A673 (cell line): ENCODE results near the gene RHBDD2. TPM values are rescaled to one million over a fixed set of nuclear protein-coding genes. Genes with fewer than 3 reads are reported as not detected.
"Not testable (repeated sequence)": the region's sequence is repeated elsewhere in the genome, so short reads cannot be mapped to it uniquely, and the experiment has no call there.

Experiments
- BruUV-seq: library from RNA; stranded (reverse); fragments of 400-500 nt; replicated peaks from 2 replicates; lab custom pipeline; 2021; lab: Mats Ljungman, UMichigan
- CTCF ChIA-PET: fragments of 300-600 bp; sonication (Branson Sonifier 250); formaldehyde crosslinking; loops from one replicate; lab custom pipeline; 2022; ENCODE audit warnings: antibody characterized with exemption; lab: Charles Lee
- POLR2A ChIA-PET: fragments of 300-600 bp; sonication (Branson Sonifier 250); formaldehyde crosslinking; loops from one replicate; lab custom pipeline; 2022; ENCODE audit warnings: antibody characterized with exemption; ENCODE audit not compliant: low non-redundant PET; lab: Charles Lee
- DNase-seq: peaks from one replicate; pipeline ENCODE4 v3.0.0-alpha.2; 2015; ENCODE audit warnings: low spot score
- H3K27ac ChIP-seq: fragments of 200-600 bp; sonication (generic); 2 replicates; pipeline ENCODE4 v1.5.1; 2016; ENCODE audit warnings: mixed run types, low read depth, mild to moderate bottlenecking, mixed read lengths, antibody characterized with exemption, low read length; ENCODE audit not compliant: poor library complexity, severe bottlenecking
- H3K27me3 ChIP-seq: fragments of 200-600 bp; sonication (generic); replicated peaks from 2 replicates; pipeline ENCODE4 v1.6.1; 2017; ENCODE audit warnings: mixed run types, low read depth, mild to moderate bottlenecking, mixed read lengths, antibody characterized with exemption, low read length; ENCODE audit not compliant: insufficient read depth, poor library complexity
- H3K36me3 ChIP-seq: fragments of 200-600 bp; sonication (generic); 2 replicates; pipeline ENCODE4 v1.6.1; 2016; ENCODE audit warnings: mixed run types, mild to moderate bottlenecking, mixed read lengths, antibody characterized with exemption, low read length; ENCODE audit not compliant: insufficient read depth, poor library complexity, severe bottlenecking
- H3K4me1 ChIP-seq: fragments of 200-600 bp; sonication (generic); 2 replicates; pipeline ENCODE4 v1.6.1; 2017; ENCODE audit warnings: mixed run types, mild to moderate bottlenecking, mixed read lengths, antibody characterized with exemption, low read length; ENCODE audit not compliant: insufficient read depth, poor library complexity, severe bottlenecking
- H3K4me3 ChIP-seq: fragments of 200-600 bp; sonication (generic); 2 replicates; pipeline ENCODE4 v1.5.1; 2016; ENCODE audit warnings: low read depth, mixed run types, mild to moderate bottlenecking, mixed read lengths, low read length; ENCODE audit not compliant: poor library complexity, severe bottlenecking
- H3K9me3 ChIP-seq: fragments of 200-600 bp; sonication (generic); 2 replicates; pipeline ENCODE4 v1.6.1; 2016; ENCODE audit warnings: mixed run types, low read depth, mild to moderate bottlenecking, mixed read lengths, antibody characterized with exemption, low read length; ENCODE audit not compliant: poor library complexity, severe bottlenecking
- EZH2 ChIP-seq: fragments of 200-600 bp; sonication (generic); IDR thresholded peaks from 2 replicates; pipeline ENCODE4 v1.6.1; 2017; ENCODE audit warnings: borderline replicate concordance, low read depth, mild to moderate bottlenecking, mixed read lengths, antibody characterized with exemption, low read length; ENCODE audit not compliant: poor library complexity, severe bottlenecking
- intact Hi-C: fragments of 100-400 bp; cut with micrococcal nuclease; formaldehyde crosslinking; loops from one replicate; pipeline ENCODE4 v1.10.0; 2022; ENCODE audit not compliant: unreplicated experiment
- total RNA-seq: library from RNA; stranded (reverse); gene quantifications from 2 replicates; pipeline ENCODE4 v1.2.3, GENCODE V29; 2021
- TF ChIP-seq, protein P1 (sequence below): fragments of 300-800, 200-600 bp; sonication (generic); conservative IDR thresholded peaks from 2 replicates; pipeline ENCODE4 v1.5.1; 2017; ENCODE audit warnings: low read depth, mild to moderate bottlenecking, antibody characterized with exemption, low read length, moderate library complexity, mixed read lengths

RHBDD2 gene
- total RNA-seq, 1 experiment from 2014 or later = 86.5 TPM

DNA sequence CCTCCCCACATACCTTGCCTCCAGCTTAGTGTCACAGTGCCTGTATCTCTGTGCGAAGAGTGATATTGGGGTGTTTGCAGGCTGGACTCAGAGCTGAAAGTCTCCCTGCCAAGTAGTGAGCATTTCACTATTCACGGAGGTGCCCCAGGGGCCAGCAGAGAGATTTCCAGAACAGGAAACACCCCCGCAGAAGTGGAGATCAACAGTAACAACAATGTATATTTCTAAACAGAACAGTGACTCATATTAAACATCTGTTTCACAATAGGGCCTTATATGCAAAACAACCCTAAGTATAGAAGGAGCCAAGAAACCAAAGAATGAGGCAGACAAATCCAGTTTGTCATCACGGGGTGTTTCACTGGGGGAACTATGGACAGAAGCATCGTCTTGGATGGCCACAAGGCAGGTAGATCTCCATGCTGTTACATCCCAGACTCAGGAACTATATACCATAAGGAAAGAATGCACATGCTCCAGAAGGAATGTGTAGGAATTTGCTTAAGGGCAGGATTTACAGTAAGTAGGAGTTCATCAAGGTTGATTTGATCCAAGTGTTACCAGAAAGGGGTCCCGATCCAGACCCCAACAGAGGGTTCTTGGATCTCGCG is 35.9 kb upstream of the RHBDD2 start:
- ChIA-PET POLR2A (interaction anchor here (0.6 kb wide), 1 partner anchor 178 kb away, joined by 3 read pairs; no protein-coding TSS in a partner anchor), CTCF (no interaction called here)
- Histone ChIP-seq H3K9me3 (no peaks in the 10 kb centered on the region), H3K4me1 (peaks cover 17% of the 10 kb centered on the region), H3K36me3 (no peaks in the 10 kb centered on the region), H3K27me3 (no peaks in the 10 kb centered on the region), H3K27ac (peak overlapping the region; percentile 65), H3K4me3 (no peak overlapping the region)
- intact Hi-C loops = no loop called here
- TF ChIP-seq EZH2 = no peak
- TF ChIP-seq, protein P1, sequence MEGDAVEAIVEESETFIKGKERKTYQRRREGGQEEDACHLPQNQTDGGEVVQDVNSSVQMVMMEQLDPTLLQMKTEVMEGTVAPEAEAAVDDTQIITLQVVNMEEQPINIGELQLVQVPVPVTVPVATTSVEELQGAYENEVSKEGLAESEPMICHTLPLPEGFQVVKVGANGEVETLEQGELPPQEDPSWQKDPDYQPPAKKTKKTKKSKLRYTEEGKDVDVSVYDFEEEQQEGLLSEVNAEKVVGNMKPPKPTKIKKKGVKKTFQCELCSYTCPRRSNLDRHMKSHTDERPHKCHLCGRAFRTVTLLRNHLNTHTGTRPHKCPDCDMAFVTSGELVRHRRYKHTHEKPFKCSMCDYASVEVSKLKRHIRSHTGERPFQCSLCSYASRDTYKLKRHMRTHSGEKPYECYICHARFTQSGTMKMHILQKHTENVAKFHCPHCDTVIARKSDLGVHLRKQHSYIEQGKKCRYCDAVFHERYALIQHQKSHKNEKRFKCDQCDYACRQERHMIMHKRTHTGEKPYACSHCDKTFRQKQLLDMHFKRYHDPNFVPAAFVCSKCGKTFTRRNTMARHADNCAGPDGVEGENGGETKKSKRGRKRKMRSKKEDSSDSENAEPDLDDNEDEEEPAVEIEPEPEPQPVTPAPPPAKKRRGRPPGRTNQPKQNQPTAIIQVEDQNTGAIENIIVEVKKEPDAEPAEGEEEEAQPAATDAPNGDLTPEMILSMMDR = no peak
- no TSS peak for BruUV-seq
- DNase-seq = peak; percentile 85

DNA sequence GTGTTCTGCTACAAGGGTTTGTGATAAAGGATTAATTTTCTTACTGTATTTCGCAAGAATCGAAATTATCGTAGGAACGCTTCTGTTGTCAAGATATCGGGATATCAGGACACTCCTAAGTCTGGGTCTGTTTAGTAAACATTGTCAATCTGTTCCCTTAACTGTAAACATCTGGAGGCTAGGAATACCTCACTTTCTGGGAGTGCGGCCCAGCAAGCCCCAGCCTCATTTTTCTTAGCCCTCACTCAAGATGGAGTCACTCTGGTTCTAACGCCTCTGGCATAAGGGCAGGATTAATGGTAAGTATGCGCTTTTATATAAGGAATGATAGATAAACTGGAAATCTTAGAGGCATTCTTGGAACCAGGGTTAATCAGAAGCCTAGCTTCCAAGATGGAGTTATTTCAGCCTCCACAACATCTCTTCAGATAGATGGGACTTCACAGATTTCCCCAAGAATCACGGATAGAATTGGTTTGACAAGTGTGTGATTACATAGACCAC is 35.2 kb upstream of the RHBDD2 start:
- TF ChIP-seq, protein P1 = no peak
- TF ChIP-seq EZH2 = no peak
- no peaks in the 10 kb centered on the region for H3K36me3 ChIP-seq
- intact Hi-C loops = no loop called here
- no peaks in the 10 kb centered on the region for H3K9me3 ChIP-seq
- ChIA-PET POLR2A (no interaction called here), CTCF (no interaction called here)
- peaks cover 17% of the 10 kb centered on the region for H3K4me1 ChIP-seq
- peak overlapping the region; percentile 65 for H3K27ac ChIP-seq
- DNase-seq = no peak
- no peak overlapping the region for H3K4me3 ChIP-seq
- no TSS peak for BruUV-seq
- no peaks in the 10 kb centered on the region for H3K27me3 ChIP-seq

DNA sequence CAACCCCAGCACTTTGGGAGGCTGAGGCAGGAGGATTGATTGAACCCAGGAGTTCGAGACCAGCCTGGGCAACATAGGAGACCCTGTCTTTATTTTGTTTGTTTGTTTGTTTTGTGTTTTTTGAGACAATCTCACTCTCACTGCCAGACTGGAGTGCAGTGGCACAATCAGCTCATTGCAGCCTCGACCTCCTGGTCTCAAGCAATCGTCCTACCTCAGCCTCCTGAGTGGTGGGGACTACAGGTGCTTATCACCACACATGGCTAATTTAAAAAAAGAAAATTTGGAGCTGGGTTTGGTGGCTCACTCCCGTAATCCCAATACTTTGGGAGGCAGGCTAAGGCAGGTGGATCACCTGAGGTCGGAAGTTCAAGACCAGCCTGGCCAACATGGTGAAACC is 34.7 kb upstream of the RHBDD2 start:
- no peaks in the 10 kb centered on the region for H3K9me3 ChIP-seq
- no peak overlapping the region for H3K4me3 ChIP-seq
- no peak overlapping the region for H3K27ac ChIP-seq
- no peaks in the 10 kb centered on the region for H3K27me3 ChIP-seq
- peaks cover 17% of the 10 kb centered on the region for H3K4me1 ChIP-seq
- no peak for TF ChIP-seq EZH2
- TF ChIP-seq, protein P1 = no peak
- intact Hi-C loops = no loop called here
- no TSS peak for BruUV-seq
- POLR2A ChIA-PET = no interaction called here
- CTCF ChIA-PET = no interaction called here
- DNase-seq = no peak
- H3K36me3 ChIP-seq = no peaks in the 10 kb centered on the region

DNA sequence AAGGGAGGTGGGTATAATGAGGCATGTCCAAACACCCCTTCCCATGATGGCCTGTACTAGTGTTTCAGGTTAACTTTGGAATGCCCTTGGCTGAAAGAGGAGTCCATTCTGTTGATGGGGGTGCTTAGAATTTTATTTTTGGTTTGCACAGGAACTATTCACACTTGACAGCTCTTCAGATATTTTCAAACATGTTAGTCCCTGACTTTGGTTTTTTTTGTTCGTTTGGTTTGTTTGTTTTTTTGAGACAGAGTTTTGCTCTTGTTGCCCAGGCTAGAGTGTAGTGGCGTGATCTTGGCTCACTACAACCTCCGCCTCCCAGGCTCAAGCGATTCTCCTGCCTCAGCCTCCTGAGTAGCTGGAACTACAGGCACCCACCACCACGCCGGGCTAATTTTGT is 33.7 kb upstream of the RHBDD2 start:
- POLR2A ChIA-PET, H3K9me3 ChIP-seq, H3K27me3 ChIP-seq, H3K36me3 ChIP-seq, BruUV-seq, CTCF ChIA-PET, intact Hi-C loops, H3K27ac ChIP-seq, H3K4me3 ChIP-seq, DNase-seq: not testable (repeated sequence)
- H3K4me1 ChIP-seq = peaks cover 17% of the 10 kb centered on the region
